IMR-90 (cell line): ENCODE results near the gene AHDC1. TPM values are rescaled to one million over a fixed set of nuclear protein-coding genes. Genes with fewer than 3 reads are reported as not detected.

Experiments used
- ATAC-seq: fragments of 200-7000 bp; cut with Tn5 transposase; 2 replicates; pipeline ENCODE4 v1.9.1; 2020; ENCODE audit warnings: low read depth, mild to moderate bottlenecking, moderate library complexity
- BruUV-seq: library from RNA; stranded (reverse); fragments of 400-500 nt; replicated peaks from 2 replicates; lab custom pipeline; 2021; lab: Mats Ljungman, UMichigan
- CTCF ChIA-PET: fragments of 300-600 bp; formaldehyde crosslinking; extraction: SDS; loops from one replicate; lab custom pipeline; 2021; ENCODE audit warnings: antibody characterized with exemption; lab: Yijun Ruan, JAX
- POLR2A ChIA-PET: fragments of 300-600 bp; sonication (Branson Sonifier 250); formaldehyde crosslinking; loops from one replicate; lab custom pipeline; 2022; ENCODE audit warnings: antibody characterized with exemption; ENCODE audit not compliant: unreplicated experiment; lab: Charles Lee
- DNase-seq: peaks from one replicate; pipeline ENCODE4 v3.0.0; 2013
- H2AFZ ChIP-seq: replicated peaks from 2 replicates; pipeline ENCODE3; 2013; ENCODE audit warnings: low read length, mild to moderate bottlenecking; ENCODE audit not compliant: poor library complexity
- H2AK5ac ChIP-seq: 2 replicates; pipeline ENCODE4 v1.6.1; 2013; ENCODE audit warnings: low read depth, low read length, inconsistent platforms
- H2AK9ac ChIP-seq: replicated peaks from 2 replicates; pipeline ENCODE3; 2013; ENCODE audit warnings: mild to moderate bottlenecking, low read depth, low read length, moderate library complexity; ENCODE audit not compliant: poor library complexity
- H2BK120ac ChIP-seq: 2 replicates; pipeline ENCODE4 v1.6.1; 2013; ENCODE audit warnings: low read depth, low read length, inconsistent platforms
- H2BK15ac ChIP-seq: 3 replicates; pipeline ENCODE4 v1.6.1; 2013; ENCODE audit warnings: low read depth, low read length, inconsistent platforms
- H2BK20ac ChIP-seq: 2 replicates; pipeline ENCODE4 v1.6.1; 2013; ENCODE audit warnings: low read depth, mild to moderate bottlenecking, inconsistent platforms, low read length, moderate library complexity
- H2BK5ac ChIP-seq: 2 replicates; pipeline ENCODE4 v1.6.1; 2013; ENCODE audit warnings: mild to moderate bottlenecking, low read depth, low read length, inconsistent platforms; ENCODE audit not compliant: poor library complexity, severe bottlenecking
- H3K14ac ChIP-seq: replicated peaks from 2 replicates; pipeline ENCODE4 v1.6.1; 2013; ENCODE audit warnings: low read depth, low read length, inconsistent platforms
- H3K18ac ChIP-seq: 2 replicates; pipeline ENCODE4 v1.6.1; 2013; ENCODE audit warnings: low read depth, low read length, control low read depth
- H3K23ac ChIP-seq: 2 replicates; pipeline ENCODE4 v1.6.1; 2013; ENCODE audit warnings: low read depth, low read length, inconsistent platforms
- H3K27ac ChIP-seq: 2 replicates; pipeline ENCODE4 v1.5.1; 2013; ENCODE audit warnings: mild to moderate bottlenecking, control low read depth, low read length; ENCODE audit not compliant: insufficient read depth
- H3K27me3 ChIP-seq: 2 replicates; pipeline ENCODE4 v1.6.1; 2013; ENCODE audit warnings: low read length; ENCODE audit not compliant: control insufficient read depth, insufficient read depth
- H3K36me3 ChIP-seq: 2 replicates; pipeline ENCODE4 v1.6.1; 2013; ENCODE audit warnings: low read length, mixed read lengths; ENCODE audit not compliant: control insufficient read depth, insufficient read depth
- H3K4ac ChIP-seq: 2 replicates; pipeline ENCODE4 v1.6.1; 2013; ENCODE audit warnings: low read depth, low read length, inconsistent platforms
- H3K4me1 ChIP-seq: 2 replicates; pipeline ENCODE4 v1.6.1; 2013; ENCODE audit warnings: low read length, mixed read lengths; ENCODE audit not compliant: control insufficient read depth, insufficient read depth
- H3K4me2 ChIP-seq: 2 replicates; pipeline ENCODE4 v1.6.1; 2013; ENCODE audit warnings: low read depth, mild to moderate bottlenecking, control low read depth, low read length, moderate library complexity
- H3K4me3 ChIP-seq: 2 replicates; pipeline ENCODE4 v1.5.1; 2013; ENCODE audit warnings: low read depth, mild to moderate bottlenecking, control low read depth, low read length, moderate library complexity; ENCODE audit not compliant: insufficient read depth
- H3K56ac ChIP-seq: 2 replicates; pipeline ENCODE4 v1.6.1; 2013; ENCODE audit warnings: low read length, inconsistent platforms; ENCODE audit not compliant: insufficient read depth; ENCODE audit errors: extremely low read depth
- H3K79me1 ChIP-seq, 2 experiments: 2 replicates each; pipeline ENCODE4 v1.6.1; 2013; ENCODE audit warnings: low read length in 2 of 2, inconsistent platforms in 1 of 2, low read depth in 1 of 2
- H3K9ac ChIP-seq: 2 replicates; pipeline ENCODE4 v1.6.1; 2013; ENCODE audit warnings: low read depth, low read length, control low read depth
- H3K9me1 ChIP-seq: 2 replicates; pipeline ENCODE4 v1.6.1; 2013; ENCODE audit warnings: low read length, inconsistent platforms; ENCODE audit not compliant: insufficient read depth
- H3K9me3 ChIP-seq: 2 replicates; pipeline ENCODE4 v1.6.1; 2013; ENCODE audit warnings: low read length; ENCODE audit not compliant: control insufficient read depth, insufficient read depth
- H4K20me1 ChIP-seq: 2 replicates; pipeline ENCODE4 v1.6.1; 2013; ENCODE audit warnings: low read length, inconsistent platforms; ENCODE audit not compliant: insufficient read depth
- H4K5ac ChIP-seq: 2 replicates; pipeline ENCODE4 v1.6.1; 2013; ENCODE audit warnings: mild to moderate bottlenecking, low read depth, low read length, control low read depth
- H4K8ac ChIP-seq, 2 experiments: 2 replicates each; pipeline ENCODE4 v1.6.1; 2013; ENCODE audit warnings: low read depth in 2 of 2, low read length in 2 of 2, control low read depth in 1 of 2, inconsistent platforms in 1 of 2
- H4K91ac ChIP-seq: 2 replicates; pipeline ENCODE4 v1.6.1; 2013; ENCODE audit warnings: low read depth, low read length, inconsistent platforms; ENCODE audit not compliant: insufficient read depth
- BHLHE40 ChIP-seq: fragments of 150-350 bp; IDR thresholded peaks from 2 replicates; pipeline ENCODE4 v1.6.1; 2016; ENCODE audit warnings: mild to moderate bottlenecking, low read depth, low read length
- CEBPB ChIP-seq: IDR thresholded peaks from 2 replicates; pipeline ENCODE4 v1.6.1; 2012; ENCODE audit warnings: low read depth, low read length, improper control_type of control experiment
- CHD1 ChIP-seq: IDR thresholded peaks from 2 replicates; pipeline ENCODE4 v1.6.1; 2012; ENCODE audit warnings: low read depth, low read length, improper control_type of control experiment
- MXI1 ChIP-seq: IDR thresholded peaks from 2 replicates; pipeline ENCODE4 v1.6.1; 2012; ENCODE audit warnings: low read depth, mild to moderate bottlenecking, low read length, moderate library complexity, borderline replicate concordance
- NFE2L2 ChIP-seq: fragments of 150-350 bp; IDR thresholded peaks from 2 replicates; pipeline ENCODE4 v1.6.1; 2016; ENCODE audit warnings: low read depth, mild to moderate bottlenecking, low read length
- POLR2A ChIP-seq: IDR thresholded peaks from 2 replicates; pipeline ENCODE4 v1.6.1; 2012; ENCODE audit warnings: mild to moderate bottlenecking, low read depth, low read length
- RAD21 ChIP-seq: IDR thresholded peaks from 2 replicates; pipeline ENCODE4 v1.6.1; 2012; ENCODE audit warnings: low read length, improper control_type of control experiment
- RCOR1 ChIP-seq: IDR thresholded peaks from 2 replicates; pipeline ENCODE4 v1.6.1; 2012; ENCODE audit warnings: mild to moderate bottlenecking, low read length, improper control_type of control experiment; ENCODE audit not compliant: insufficient replicate concordance
- RFX5 ChIP-seq: IDR thresholded peaks from 2 replicates; pipeline ENCODE4 v1.8.0; 2012; ENCODE audit warnings: low read depth, mild to moderate bottlenecking, low read length, moderate library complexity
- SMC3 ChIP-seq: fragments of 150-350 bp; IDR thresholded peaks from 2 replicates; pipeline ENCODE4 v1.6.1; 2016; ENCODE audit warnings: low read depth, mild to moderate bottlenecking, antibody characterized with exemption, low read length, moderate library complexity
- WGBS, 2 experiments: methylation state at CpG; one replicate each; pipeline versions ENCODE4 v1.1.5 to v1.1.7; 2013; ENCODE audit warnings: missing lambda C conversion rate in 2 of 2; ENCODE audit not compliant: insufficient read length in 1 of 2; ENCODE audit errors: extremely low coverage in 2 of 2; 5-methylcytosine and 5-hydroxymethylcytosine counted together
- dilution Hi-C: fragments of 300-500 bp; cut with HindIII; formaldehyde crosslinking; loops from one replicate; pipeline ENCODE4 v1.14.3; 2018; ENCODE audit warnings: low sequenced_read_pairs; ENCODE audit not compliant: unreplicated experiment
- in situ Hi-C: fragments of 300-500 bp; cut with MboI; formaldehyde crosslinking; loops from 3 replicates; pipeline ENCODE4 v1.14.3; 2019; ENCODE audit warnings: low sequenced_read_pairs, inconsistent platforms, mixed read lengths
- intact Hi-C: fragments of 100-400 bp; cut with micrococcal nuclease; formaldehyde crosslinking; loops from 2 replicates; pipeline ENCODE4 v1.10.0; 2022
- polyA plus RNA-seq, 3 experiments: library from polyadenylated mRNA; depleted of rRNA; stranded (reverse); fragments of >200 nt; gene quantifications; 2 replicates each; pipeline ENCODE4 v1.2.3, GENCODE V29; 2012; ENCODE audit warnings: low replicate concordance in 1 of 3
- total RNA-seq: library from RNA; depleted of rRNA; stranded (reverse); fragments of >200 nt; gene quantifications from 2 replicates; pipeline ENCODE4 v1.2.3, GENCODE V29; 2012
- TF ChIP-seq, protein P1 (sequence below): fragments of 150-350 bp; IDR thresholded peaks from 2 replicates; pipeline ENCODE4 v1.6.1; 2017; ENCODE audit warnings: mild to moderate bottlenecking, antibody characterized with exemption, low read length, low read depth
- TF ChIP-seq, protein P2 (sequence below): conservative IDR thresholded peaks from 2 replicates; pipeline ENCODE4 v1.5.1; 2012; ENCODE audit warnings: mild to moderate bottlenecking, low read depth, low read length, improper control_type of control experiment

AHDC1 gene
- total and polyA plus RNA-seq, 2 of the 4 experiments (the other 2 are of a cell fraction) = 2.0 to 11.6 TPM

DNA sequence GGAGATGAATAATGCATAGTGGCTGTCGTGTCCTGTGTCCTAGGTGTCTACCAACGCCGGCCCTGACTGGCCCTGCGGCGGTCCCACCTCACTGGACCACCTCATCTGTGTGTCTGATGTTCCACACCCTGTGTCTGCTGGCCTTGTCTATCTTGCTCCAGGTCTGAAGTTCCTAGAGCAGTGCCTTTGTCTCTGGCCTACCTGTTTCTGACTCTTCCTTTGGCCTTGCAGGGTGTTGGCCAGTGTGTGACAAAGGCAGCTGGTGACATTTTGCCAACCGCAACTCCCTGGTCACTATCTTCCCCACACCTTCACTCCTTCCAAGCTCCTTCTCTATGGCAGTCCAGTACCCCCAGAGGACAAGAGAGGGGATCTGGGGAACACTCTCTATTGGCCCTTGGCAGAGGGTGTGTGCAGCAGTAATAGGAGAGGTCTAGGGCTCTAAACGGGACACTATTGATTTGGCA, 1.4 kb upstream of the AHDC1 start:
- Histone ChIP-seq H3K4me1 (peaks cover 6% of the 10 kb centered on the region), H4K91ac (no peak overlapping the region), H2BK5ac (no peak overlapping the region), H2BK15ac (no peak overlapping the region), H2AFZ (no peak overlapping the region), H3K56ac (no peak overlapping the region), H3K14ac (no peak overlapping the region), H3K23ac (no peak overlapping the region), H3K9me3 (no peaks in the 10 kb centered on the region), H3K4me2 (no peak overlapping the region), H3K27me3 (peaks cover 10% of the 10 kb centered on the region), H3K27ac (no peak overlapping the region), H3K9me1 (no peaks in the 10 kb centered on the region), H3K4me3 (no peak overlapping the region), H3K36me3 (no peaks in the 10 kb centered on the region), H4K5ac (no peak overlapping the region), H2AK5ac (peak overlapping the region; percentile 20; the same call in 1 of the 2 replicates), H2AK9ac (no peak overlapping the region), H2BK20ac (no peak overlapping the region), H3K4ac (no peak overlapping the region), H4K8ac (no peak overlapping the region), H4K20me1 (peaks cover 24% of the 10 kb centered on the region), H2BK120ac (no peak overlapping the region), H3K9ac (no peak overlapping the region), H3K79me1 (peaks cover 0 to 22% of the 10 kb centered on the region in 2 experiments; a peak in 2 of 4 replicates), H3K18ac (no peak overlapping the region)
- no TSS peak for BruUV-seq
- dilution Hi-C loops = no loop called here
- intact Hi-C loops = no loop called here
- in situ Hi-C loops = loop anchor here (5.0 kb wide), 2 partner anchors 208 to 303 kb away; no protein-coding TSS in a partner anchor
- no peak for ATAC-seq
- CTCF ChIA-PET = interaction anchor here (0.6 to 2.6 kb wide), 5 partner anchors 49 to 309 kb away, joined by 3 to 13 read pairs (median 3); no protein-coding TSS in a partner anchor
- no peak for TF ChIP-seq RFX5
- no peak for TF ChIP-seq NFE2L2
- TF ChIP-seq POLR2A = no peak
- TF ChIP-seq, protein P1, sequence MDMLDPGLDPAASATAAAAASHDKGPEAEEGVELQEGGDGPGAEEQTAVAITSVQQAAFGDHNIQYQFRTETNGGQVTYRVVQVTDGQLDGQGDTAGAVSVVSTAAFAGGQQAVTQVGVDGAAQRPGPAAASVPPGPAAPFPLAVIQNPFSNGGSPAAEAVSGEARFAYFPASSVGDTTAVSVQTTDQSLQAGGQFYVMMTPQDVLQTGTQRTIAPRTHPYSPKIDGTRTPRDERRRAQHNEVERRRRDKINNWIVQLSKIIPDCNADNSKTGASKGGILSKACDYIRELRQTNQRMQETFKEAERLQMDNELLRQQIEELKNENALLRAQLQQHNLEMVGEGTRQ = no peak
- TF ChIP-seq BHLHE40 = no peak
- TF ChIP-seq, protein P2, sequence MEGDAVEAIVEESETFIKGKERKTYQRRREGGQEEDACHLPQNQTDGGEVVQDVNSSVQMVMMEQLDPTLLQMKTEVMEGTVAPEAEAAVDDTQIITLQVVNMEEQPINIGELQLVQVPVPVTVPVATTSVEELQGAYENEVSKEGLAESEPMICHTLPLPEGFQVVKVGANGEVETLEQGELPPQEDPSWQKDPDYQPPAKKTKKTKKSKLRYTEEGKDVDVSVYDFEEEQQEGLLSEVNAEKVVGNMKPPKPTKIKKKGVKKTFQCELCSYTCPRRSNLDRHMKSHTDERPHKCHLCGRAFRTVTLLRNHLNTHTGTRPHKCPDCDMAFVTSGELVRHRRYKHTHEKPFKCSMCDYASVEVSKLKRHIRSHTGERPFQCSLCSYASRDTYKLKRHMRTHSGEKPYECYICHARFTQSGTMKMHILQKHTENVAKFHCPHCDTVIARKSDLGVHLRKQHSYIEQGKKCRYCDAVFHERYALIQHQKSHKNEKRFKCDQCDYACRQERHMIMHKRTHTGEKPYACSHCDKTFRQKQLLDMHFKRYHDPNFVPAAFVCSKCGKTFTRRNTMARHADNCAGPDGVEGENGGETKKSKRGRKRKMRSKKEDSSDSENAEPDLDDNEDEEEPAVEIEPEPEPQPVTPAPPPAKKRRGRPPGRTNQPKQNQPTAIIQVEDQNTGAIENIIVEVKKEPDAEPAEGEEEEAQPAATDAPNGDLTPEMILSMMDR = no peak
- TF ChIP-seq SMC3 = no peak
- no peak for TF ChIP-seq RCOR1
- no peak for TF ChIP-seq CEBPB
- no peak for TF ChIP-seq RAD21
- TF ChIP-seq CHD1 = no peak
- no peak for TF ChIP-seq MXI1
- WGBS, 2 experiments = 81% methylated on average over 6 of the region's 7 CpGs; no CpG with 5 or more reads in 1 of the 2 experiments
- POLR2A ChIA-PET = no interaction called here
- no peak for DNase-seq
